ENCODE data around the gene CD80. TPM values are rescaled to one million over a fixed set of nuclear protein-coding genes. Genes with fewer than 3 reads are reported as not detected.

Gene CD80
- total RNA-seq, 1 donor from 2014 or later = not detected

- TF ChIP-seq CTCF (IDR thresholded peaks at IDR 0.05; ENCODE audit: insufficient read depth, low read length, severe bottlenecking) = no peak
- no peak for FAIRE-seq
- no peaks in the 10 kb centered on the region for H3K27me3 ChIP-seq (ENCODE audit: control insufficient read depth, insufficient read depth, low read length)
- H3K4me3 ChIP-seq (ENCODE audit: low read depth, low read length) = no peak overlapping the region
- H3K36me3 ChIP-seq (ENCODE audit: control insufficient read depth, insufficient read depth, low read length) = no peaks in the 10 kb centered on the region
- peak; percentile 5 for DNase-seq (ENCODE audit: low read depth)
These were observed 67.3 kb downstream of the CD80 start for GRCh38 chr3:119492128-119492527.

- Histone ChIP-seq H3K36me3 (ENCODE audit: control insufficient read depth, insufficient read depth, low read length) (peaks cover 5% of the 10 kb centered on the region), H3K4me3 (ENCODE audit: low read depth, low read length) (no peak overlapping the region), H3K27me3 (ENCODE audit: control insufficient read depth, insufficient read depth, low read length) (no peaks in the 10 kb centered on the region)
- DNase-seq (ENCODE audit: low read depth) (no peak), FAIRE-seq (no peak)
- no peak for TF ChIP-seq CTCF (IDR thresholded peaks at IDR 0.05; ENCODE audit: insufficient read depth, low read length, severe bottlenecking)
These were observed 69.3 kb downstream of the CD80 start for GRCh38 chr3:119490153-119490552.

GRCh38 chr3:119485563-119485962 is 73.9 kb downstream of the CD80 start:
- H3K4me3 ChIP-seq (ENCODE audit: low read depth, low read length) = no peak overlapping the region
- H3K27me3 ChIP-seq (ENCODE audit: control insufficient read depth, insufficient read depth, low read length) = no peaks in the 10 kb centered on the region
- FAIRE-seq (no peak), DNase-seq (ENCODE audit: low read depth) (no peak)
- TF ChIP-seq CTCF (IDR thresholded peaks at IDR 0.05; ENCODE audit: insufficient read depth, low read length, severe bottlenecking) = no peak
- H3K36me3 ChIP-seq (ENCODE audit: control insufficient read depth, insufficient read depth, low read length) = peaks cover 6% of the 10 kb centered on the region

- no peak for FAIRE-seq
- DNase-seq (ENCODE audit: low read depth) = no peak
- TF ChIP-seq CTCF (IDR thresholded peaks at IDR 0.05; ENCODE audit: insufficient read depth, low read length, severe bottlenecking) = no peak
- Histone ChIP-seq H3K36me3 (ENCODE audit: control insufficient read depth, insufficient read depth, low read length) (peaks cover 6% of the 10 kb centered on the region), H3K4me3 (ENCODE audit: low read depth, low read length) (no peak overlapping the region), H3K27me3 (ENCODE audit: control insufficient read depth, insufficient read depth, low read length) (no peaks in the 10 kb centered on the region)
These were observed 76.3 kb downstream of the CD80 start for GRCh38 chr3:119483101-119483500.

- Histone ChIP-seq H3K27me3 (ENCODE audit: control insufficient read depth, insufficient read depth, low read length) (no peaks in the 10 kb centered on the region), H3K36me3 (ENCODE audit: control insufficient read depth, insufficient read depth, low read length) (peaks cover 5% of the 10 kb centered on the region), H3K4me3 (ENCODE audit: low read depth, low read length) (no peak overlapping the region)
- DNase-seq (ENCODE audit: low read depth) = peak; percentile 91
- FAIRE-seq = no peak
- no peak for TF ChIP-seq CTCF (IDR thresholded peaks at IDR 0.05; ENCODE audit: insufficient read depth, low read length, severe bottlenecking)
These were observed 78.3 kb downstream of the CD80 start for GRCh38 chr3:119481079-119481478.

Other genes with a start within 250 kb of the CD80 start
- 43.7 and 51.3 TPM in 2 replicates for gene TMEM39A, start 96.0 kb downstream of the CD80 start, total RNA-seq
- 9.0 and 16.6 TPM in 2 replicates for gene POGLUT1, start 90.7 kb downstream of the CD80 start, total RNA-seq
- 52.7 and 59.3 TPM in 2 replicates for gene TIMMDC1, start 61.1 kb downstream of the CD80 start, total RNA-seq
- 0.53 and 2.7 TPM in 2 replicates for gene ADPRH, start 19.9 kb upstream of the CD80 start, total RNA-seq
- gene PLA1A, start 38.3 kb upstream of the CD80 start, total RNA-seq = not detected in 2 replicates
- gene POPDC2, start 101.0 kb upstream of the CD80 start, total RNA-seq = 0.26 TPM in 1 of 2 replicates, not detected in the other
- 10.0 and 46.2 TPM in 2 replicates for gene COX17, start 117.8 kb upstream of the CD80 start, total RNA-seq
- not detected in 2 replicates for gene CFAP91, start 143.4 kb upstream of the CD80 start, total RNA-seq
- gene NR1I2, start 222.5 kb upstream of the CD80 start, total RNA-seq = not detected in 2 replicates